Measurements from ENCODE around the gene NOPCHAP1.

DNA sequence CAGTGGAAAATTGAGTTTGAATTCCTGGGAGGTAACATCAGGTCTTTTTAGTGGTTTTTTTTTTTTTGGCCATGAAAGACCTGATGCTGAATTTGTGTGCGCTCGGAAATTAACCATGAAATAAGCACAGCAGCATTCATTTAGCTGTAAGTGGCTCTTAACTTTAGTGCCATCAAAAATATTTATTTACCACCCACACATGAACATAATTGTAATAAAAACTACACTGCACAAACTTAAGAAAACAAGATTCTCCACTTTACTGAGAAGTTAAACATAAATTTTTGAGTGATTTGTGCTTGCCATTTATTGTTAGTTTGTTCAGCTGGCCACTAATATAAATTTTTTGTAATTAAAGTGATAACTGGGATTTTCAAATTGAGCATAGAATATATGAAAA is 30.4 kb upstream of the NOPCHAP1 start:
- TF ChIP-seq, protein P1, sequence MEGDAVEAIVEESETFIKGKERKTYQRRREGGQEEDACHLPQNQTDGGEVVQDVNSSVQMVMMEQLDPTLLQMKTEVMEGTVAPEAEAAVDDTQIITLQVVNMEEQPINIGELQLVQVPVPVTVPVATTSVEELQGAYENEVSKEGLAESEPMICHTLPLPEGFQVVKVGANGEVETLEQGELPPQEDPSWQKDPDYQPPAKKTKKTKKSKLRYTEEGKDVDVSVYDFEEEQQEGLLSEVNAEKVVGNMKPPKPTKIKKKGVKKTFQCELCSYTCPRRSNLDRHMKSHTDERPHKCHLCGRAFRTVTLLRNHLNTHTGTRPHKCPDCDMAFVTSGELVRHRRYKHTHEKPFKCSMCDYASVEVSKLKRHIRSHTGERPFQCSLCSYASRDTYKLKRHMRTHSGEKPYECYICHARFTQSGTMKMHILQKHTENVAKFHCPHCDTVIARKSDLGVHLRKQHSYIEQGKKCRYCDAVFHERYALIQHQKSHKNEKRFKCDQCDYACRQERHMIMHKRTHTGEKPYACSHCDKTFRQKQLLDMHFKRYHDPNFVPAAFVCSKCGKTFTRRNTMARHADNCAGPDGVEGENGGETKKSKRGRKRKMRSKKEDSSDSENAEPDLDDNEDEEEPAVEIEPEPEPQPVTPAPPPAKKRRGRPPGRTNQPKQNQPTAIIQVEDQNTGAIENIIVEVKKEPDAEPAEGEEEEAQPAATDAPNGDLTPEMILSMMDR (IDR thresholded peaks at IDR 0.05; ENCODE audit: insufficient read depth, low read length) = no peak
- TF ChIP-seq GABPA (IDR thresholded peaks at IDR 0.05; ENCODE audit: low read depth) = no peak
